Tibial nerve (tissue), 4 donors: ENCODE data around the gene FSTL4.

Experiments
- EP300 ChIP-seq, 2 donors: sonication (generic); formaldehyde crosslinking; IDR thresholded peaks; one replicate each; pipeline ENCODE4 v1.6.1; 2017; ENCODE audit warnings: antibody characterized with exemption in 2 of 2, mild to moderate bottlenecking in 1 of 2
- POLR2A ChIP-seq, 2 donors: fragments of 450-650 bp; IDR thresholded peaks; one replicate each; pipeline ENCODE4 v1.6.1; 2017; ENCODE audit warnings: antibody characterized with exemption in 2 of 2, mild to moderate bottlenecking in 2 of 2, moderate library complexity in 2 of 2
- TF ChIP-seq, protein P1 (sequence below), 5 experiments: fragments of 200-600 bp in 3 of 5; fragments of 450-650 bp in 2 of 5; sonication (generic) in 3 of 5; IDR thresholded peaks; one replicate each; pipeline ENCODE4 v1.5.1; 2016 to 2019; ENCODE audit warnings: antibody characterized with exemption in 5 of 5, mild to moderate bottlenecking in 3 of 5, moderate library complexity in 2 of 5

DNA sequence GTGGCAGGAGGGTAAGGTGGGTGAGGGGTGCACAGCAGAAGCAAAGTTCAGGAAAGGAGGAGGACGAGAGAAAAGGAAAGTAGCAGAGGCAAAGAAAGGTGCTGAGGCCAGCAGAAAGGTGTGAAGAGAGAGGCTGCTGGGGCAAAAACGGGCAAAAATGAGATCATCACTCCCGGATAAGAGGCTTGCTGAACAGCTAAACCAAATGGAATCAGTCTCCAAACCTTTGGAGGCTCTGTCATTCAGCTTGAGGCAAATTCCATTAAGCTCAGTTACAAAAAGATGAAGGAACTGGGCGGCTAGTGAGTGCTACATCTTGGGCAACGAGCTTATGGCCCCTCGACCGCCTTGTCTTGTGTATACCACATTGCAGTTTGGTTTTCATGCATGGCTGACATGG, 136.4 kb downstream of the FSTL4 start:
- TF ChIP-seq, protein P1, sequence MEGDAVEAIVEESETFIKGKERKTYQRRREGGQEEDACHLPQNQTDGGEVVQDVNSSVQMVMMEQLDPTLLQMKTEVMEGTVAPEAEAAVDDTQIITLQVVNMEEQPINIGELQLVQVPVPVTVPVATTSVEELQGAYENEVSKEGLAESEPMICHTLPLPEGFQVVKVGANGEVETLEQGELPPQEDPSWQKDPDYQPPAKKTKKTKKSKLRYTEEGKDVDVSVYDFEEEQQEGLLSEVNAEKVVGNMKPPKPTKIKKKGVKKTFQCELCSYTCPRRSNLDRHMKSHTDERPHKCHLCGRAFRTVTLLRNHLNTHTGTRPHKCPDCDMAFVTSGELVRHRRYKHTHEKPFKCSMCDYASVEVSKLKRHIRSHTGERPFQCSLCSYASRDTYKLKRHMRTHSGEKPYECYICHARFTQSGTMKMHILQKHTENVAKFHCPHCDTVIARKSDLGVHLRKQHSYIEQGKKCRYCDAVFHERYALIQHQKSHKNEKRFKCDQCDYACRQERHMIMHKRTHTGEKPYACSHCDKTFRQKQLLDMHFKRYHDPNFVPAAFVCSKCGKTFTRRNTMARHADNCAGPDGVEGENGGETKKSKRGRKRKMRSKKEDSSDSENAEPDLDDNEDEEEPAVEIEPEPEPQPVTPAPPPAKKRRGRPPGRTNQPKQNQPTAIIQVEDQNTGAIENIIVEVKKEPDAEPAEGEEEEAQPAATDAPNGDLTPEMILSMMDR (IDR thresholded peaks at IDR 0.05) = no peak
- TF ChIP-seq POLR2A (IDR thresholded peaks at IDR 0.05) (no peak), EP300 (IDR thresholded peaks at IDR 0.05) (no peak)
